Body of pancreas (tissue), 4 donors: ENCODE data around the gene SYNE2. TPM values are rescaled to one million over a fixed set of nuclear protein-coding genes. Genes with fewer than 3 reads are reported as not detected.

Experiments used
- ATAC-seq: fragments of 150-250 bp; one replicate; pipeline ENCODE4 v1.9.1; 2016
- DNase-seq, 4 donors: peaks; one replicate each; pipeline ENCODE4 v3.0.0-alpha.2; 2019
- H3K27ac ChIP-seq, 4 donors: fragments of 200-600 bp; sonication (generic); 1 replicate in 3 of 4; 2 replicates in 1 of 4; pipeline versions ENCODE4 v1.5.1 to v1.6.1; 2016 to 2019; ENCODE audit warnings: mild to moderate bottlenecking in 1 of 4, mixed read lengths in 1 of 4, moderate library complexity in 1 of 4
- H3K27me3 ChIP-seq, 2 donors: fragments of 200-600 bp; sonication (generic); one replicate each; pipeline ENCODE4 v1.6.0; 2016; ENCODE audit warnings: mild to moderate bottlenecking in 1 of 2
- H3K36me3 ChIP-seq, 2 donors: fragments of 200-600 bp; sonication (generic); replicated peaks in 1 of 2; 2 replicates each; pipeline ENCODE4 v1.5.1; 2016; ENCODE audit warnings: low read depth in 2 of 2; ENCODE audit not compliant: insufficient read depth in 1 of 2
- H3K4me1 ChIP-seq: fragments of 200-600 bp; sonication (generic); one replicate; pipeline ENCODE4 v1.6.0; 2016
- H3K4me3 ChIP-seq, 2 donors: fragments of 200-600 bp; sonication (generic); 1 replicate in 1 of 2; 2 replicates in 1 of 2; pipeline ENCODE4 v1.5.1; 2016 to 2019
- H3K9me3 ChIP-seq, 3 donors: fragments of 200-600 bp; sonication (generic); 1 replicate in 2 of 3; 2 replicates in 1 of 3; pipeline ENCODE4 v1.5.1; 2016
- CTCF ChIP-seq, 7 experiments: fragments of 450-650 bp in 4 of 7; fragments of 200-600 bp in 3 of 7; sonication (generic) in 3 of 7; IDR thresholded peaks; one replicate each; pipeline ENCODE4 v1.5.1; 2016 to 2019; ENCODE audit warnings: antibody characterized with exemption in 7 of 7
- POLR2A ChIP-seq, 3 donors: fragments of 450-650 bp; IDR thresholded peaks; one replicate each; pipeline ENCODE4 v1.6.1; 2016; ENCODE audit warnings: antibody characterized with exemption in 3 of 3, mild to moderate bottlenecking in 2 of 3
- WGBS, 2 donors: methylation state at CpG; one replicate each; pipeline ENCODE4 v1.1.5; 2017; 5-methylcytosine and 5-hydroxymethylcytosine counted together
- intact Hi-C: fragments of 100-400 bp; cut with DNase I; formaldehyde crosslinking; loops from one replicate; pipeline ENCODE4 v1.15.1; 2023
- total RNA-seq, 2 donors: library from RNA; depleted of rRNA; stranded (reverse); fragments of >200 nt; gene quantifications; one replicate each; pipeline ENCODE4 v1.1.0, GENCODE V29; 2016

SYNE2 gene
- total RNA-seq, 2 donors from 2014 or later: 163 to 240 TPM

GRCh38 chr14:64118892-64119291 is 266.1 kb downstream of the SYNE2 start:
- peaks cover 0 to 12% of the 10 kb centered on the region in 2 donors for H3K36me3 ChIP-seq
- H3K4me1 ChIP-seq: peaks cover 45% of the 10 kb centered on the region
- DNase-seq: no peak
- no peak overlapping the region for H3K4me3 ChIP-seq
- no peak for TF ChIP-seq POLR2A (IDR thresholded peaks at IDR 0.05)
- no peak for TF ChIP-seq CTCF (IDR thresholded peaks at IDR 0.05)
- 63 to 66% methylated on average over 2 of the region's 2 CpGs for whole genome bisulfite sequencing, 2 donors
- H3K9me3 ChIP-seq: no peaks in the 10 kb centered on the region
- H3K27me3 ChIP-seq: no peaks in the 10 kb centered on the region
- intact Hi-C loops: no loop called here
- ATAC-seq: no peak
- H3K27ac ChIP-seq: peak overlapping the region in 3 of 4 donors; percentile 9 to 74 (median 69)

- H3K4me1 ChIP-seq: peaks cover 39% of the 10 kb centered on the region
- ATAC-seq (no peak), DNase-seq (no peak)
- H3K4me3 ChIP-seq: no peak overlapping the region
- H3K36me3 ChIP-seq: peaks cover 0 to 12% of the 10 kb centered on the region in 2 donors
- H3K27me3 ChIP-seq: no peaks in the 10 kb centered on the region
- no peak overlapping the region for H3K27ac ChIP-seq
- WGBS, 2 donors: 98% methylated on average over 2 of the region's 2 CpGs
- TF ChIP-seq POLR2A (IDR thresholded peaks at IDR 0.05): no peak
- no peak for TF ChIP-seq CTCF (IDR thresholded peaks at IDR 0.05)
- H3K9me3 ChIP-seq: no peaks in the 10 kb centered on the region
- intact Hi-C loops: no loop called here
Measured at GRCh38 chr14:64119500-64119899, 266.7 kb downstream of the SYNE2 start.

GRCh38 chr14:64119980-64120379 is 267.2 kb downstream of the SYNE2 start:
- H3K36me3 ChIP-seq: peaks cover 0 to 12% of the 10 kb centered on the region in 2 donors
- no peaks in the 10 kb centered on the region for H3K27me3 ChIP-seq
- intact Hi-C loops: no loop called here
- TF ChIP-seq POLR2A (IDR thresholded peaks at IDR 0.05) (no peak), CTCF (IDR thresholded peaks at IDR 0.05) (no peak)
- H3K4me1 ChIP-seq: peaks cover 34% of the 10 kb centered on the region
- DNase-seq (no peak), ATAC-seq (no peak)
- H3K9me3 ChIP-seq: no peaks in the 10 kb centered on the region
- no peak overlapping the region for H3K27ac ChIP-seq
- H3K4me3 ChIP-seq: no peak overlapping the region

- no peaks in the 10 kb centered on the region for H3K9me3 ChIP-seq
- H3K27me3 ChIP-seq: no peaks in the 10 kb centered on the region
- DNase-seq: peak in 3 of 4 donors; percentile 34 to 75 (median 55)
- peaks cover 16% of the 10 kb centered on the region for H3K4me1 ChIP-seq
- no peak overlapping the region for H3K4me3 ChIP-seq
- peaks cover 10 to 28% of the 10 kb centered on the region in 2 donors for H3K36me3 ChIP-seq
- TF ChIP-seq CTCF (IDR thresholded peaks at IDR 0.05) (no peak), POLR2A (IDR thresholded peaks at IDR 0.05) (no peak)
- 62 to 66% methylated on average over 5 of the region's 5 CpGs for WGBS, 2 donors
- intact Hi-C loops: no loop called here
- peak overlapping the region in 1 of 4 donors; percentile 9 for H3K27ac ChIP-seq
- ATAC-seq: peak; percentile 74
Measured at GRCh38 chr14:64123241-64123822, 270.5 kb downstream of the SYNE2 start.

GRCh38 chr14:64125270-64125669 is 272.5 kb downstream of the SYNE2 start:
- Histone ChIP-seq H3K9me3 (no peaks in the 10 kb centered on the region), H3K27me3 (no peaks in the 10 kb centered on the region), H3K27ac (no peak overlapping the region), H3K4me1 (peaks cover 7% of the 10 kb centered on the region), H3K36me3 (peaks cover 10 to 40% of the 10 kb centered on the region in 2 donors), H3K4me3 (no peak overlapping the region)
- WGBS, 2 donors: 83 to 93% methylated on average over 2 of the region's 2 CpGs
- ATAC-seq (no peak), DNase-seq (no peak)
- TF ChIP-seq POLR2A (IDR thresholded peaks at IDR 0.05) (no peak), CTCF (IDR thresholded peaks at IDR 0.05) (no peak)
- intact Hi-C loops: no loop called here
